Measurements from ENCODE around the gene TTC7B.

TTC7B gene

GRCh38 chr14:90621201-90621600, 195.0 kb downstream of the TTC7B start:
- H3K4me3 ChIP-seq (ENCODE audit: low read depth in 1 of 2, low read length in 2 of 2) = no peak overlapping the region
- no peaks in the 10 kb centered on the region for H3K4me1 ChIP-seq (ENCODE audit: insufficient read depth, low read length)
- no peak for TF ChIP-seq EZH2 (IDR thresholded peaks at IDR 0.05; ENCODE audit: borderline replicate concordance, low read depth, low read length, severe bottlenecking)
- TF ChIP-seq, protein P1, sequence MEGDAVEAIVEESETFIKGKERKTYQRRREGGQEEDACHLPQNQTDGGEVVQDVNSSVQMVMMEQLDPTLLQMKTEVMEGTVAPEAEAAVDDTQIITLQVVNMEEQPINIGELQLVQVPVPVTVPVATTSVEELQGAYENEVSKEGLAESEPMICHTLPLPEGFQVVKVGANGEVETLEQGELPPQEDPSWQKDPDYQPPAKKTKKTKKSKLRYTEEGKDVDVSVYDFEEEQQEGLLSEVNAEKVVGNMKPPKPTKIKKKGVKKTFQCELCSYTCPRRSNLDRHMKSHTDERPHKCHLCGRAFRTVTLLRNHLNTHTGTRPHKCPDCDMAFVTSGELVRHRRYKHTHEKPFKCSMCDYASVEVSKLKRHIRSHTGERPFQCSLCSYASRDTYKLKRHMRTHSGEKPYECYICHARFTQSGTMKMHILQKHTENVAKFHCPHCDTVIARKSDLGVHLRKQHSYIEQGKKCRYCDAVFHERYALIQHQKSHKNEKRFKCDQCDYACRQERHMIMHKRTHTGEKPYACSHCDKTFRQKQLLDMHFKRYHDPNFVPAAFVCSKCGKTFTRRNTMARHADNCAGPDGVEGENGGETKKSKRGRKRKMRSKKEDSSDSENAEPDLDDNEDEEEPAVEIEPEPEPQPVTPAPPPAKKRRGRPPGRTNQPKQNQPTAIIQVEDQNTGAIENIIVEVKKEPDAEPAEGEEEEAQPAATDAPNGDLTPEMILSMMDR (IDR thresholded peaks at IDR 0.05; ENCODE audit: borderline replicate concordance, extremely low read depth, low read length, poor library complexity, severe bottlenecking) = no peak
- H3K79me2 ChIP-seq (ENCODE audit: insufficient read depth, low read length) = no peaks in the 10 kb centered on the region
- no peak overlapping the region for H3K4me2 ChIP-seq (ENCODE audit: insufficient read depth, low read length)
- no peak overlapping the region for H3K9ac ChIP-seq (ENCODE audit: low read depth, low read length)
- H4K20me1 ChIP-seq (ENCODE audit: insufficient read depth, low read length) = no peaks in the 10 kb centered on the region
- no peak overlapping the region for H2AFZ ChIP-seq (ENCODE audit: low read depth, low read length)
- H3K9me3 ChIP-seq (ENCODE audit: insufficient read depth, low read length, severe bottlenecking) = no peaks in the 10 kb centered on the region
- no peaks in the 10 kb centered on the region for H3K36me3 ChIP-seq (ENCODE audit: insufficient read depth, low read length)
- no peak overlapping the region for H3K27ac ChIP-seq (ENCODE audit: low read length)
- ATAC-seq (ENCODE audit: insufficient read depth, low read depth) = no peak
- H3K27me3 ChIP-seq (ENCODE audit: insufficient read depth, low read length, poor library complexity) = no peaks in the 10 kb centered on the region
- DNase-seq = no peak

DNA sequence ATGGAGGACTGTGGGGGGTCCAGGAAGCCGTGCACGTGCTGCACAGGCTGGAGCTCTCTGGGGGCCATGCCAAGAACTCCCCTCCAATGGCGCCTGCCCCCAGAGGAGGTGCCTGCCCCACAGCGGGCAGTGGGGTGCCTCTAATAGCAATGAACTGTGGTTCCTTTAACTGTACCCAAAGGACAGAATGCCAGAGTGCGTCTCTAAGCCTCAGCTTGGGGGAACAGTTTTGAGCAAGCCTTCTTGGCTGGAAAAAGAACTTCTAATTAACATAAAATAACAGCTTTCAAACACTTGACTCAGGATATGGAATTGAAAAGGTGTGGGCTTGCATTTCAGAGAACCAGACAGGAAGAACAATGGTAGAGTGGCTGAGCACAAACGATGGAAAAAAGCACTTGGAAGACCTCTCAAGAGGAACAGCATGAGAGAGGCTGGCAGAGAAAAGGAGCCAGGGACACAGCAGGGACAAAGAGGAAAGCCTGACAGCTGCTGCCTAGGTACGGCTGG, 195.6 kb downstream of the TTC7B start:
- Histone ChIP-seq H3K79me2 (ENCODE audit: insufficient read depth, low read length) (no peaks in the 10 kb centered on the region), H3K27me3 (ENCODE audit: insufficient read depth, low read length, poor library complexity) (no peaks in the 10 kb centered on the region), H3K9ac (ENCODE audit: low read depth, low read length) (no peak overlapping the region), H2AFZ (ENCODE audit: low read depth, low read length) (no peak overlapping the region), H3K36me3 (ENCODE audit: insufficient read depth, low read length) (no peaks in the 10 kb centered on the region), H3K27ac (ENCODE audit: low read length) (no peak overlapping the region), H3K9me3 (ENCODE audit: insufficient read depth, low read length, severe bottlenecking) (no peaks in the 10 kb centered on the region), H3K4me3 (ENCODE audit: low read depth in 1 of 2, low read length in 2 of 2) (no peak overlapping the region), H3K4me1 (ENCODE audit: insufficient read depth, low read length) (no peaks in the 10 kb centered on the region), H4K20me1 (ENCODE audit: insufficient read depth, low read length) (no peaks in the 10 kb centered on the region), H3K4me2 (ENCODE audit: insufficient read depth, low read length) (no peak overlapping the region)
- DNase-seq (no peak), ATAC-seq (ENCODE audit: insufficient read depth, low read depth) (no peak)
- TF ChIP-seq, protein P1 (IDR thresholded peaks at IDR 0.05; ENCODE audit: borderline replicate concordance, extremely low read depth, low read length, poor library complexity, severe bottlenecking) = no peak
- no peak for TF ChIP-seq EZH2 (IDR thresholded peaks at IDR 0.05; ENCODE audit: borderline replicate concordance, low read depth, low read length, severe bottlenecking)

DNA sequence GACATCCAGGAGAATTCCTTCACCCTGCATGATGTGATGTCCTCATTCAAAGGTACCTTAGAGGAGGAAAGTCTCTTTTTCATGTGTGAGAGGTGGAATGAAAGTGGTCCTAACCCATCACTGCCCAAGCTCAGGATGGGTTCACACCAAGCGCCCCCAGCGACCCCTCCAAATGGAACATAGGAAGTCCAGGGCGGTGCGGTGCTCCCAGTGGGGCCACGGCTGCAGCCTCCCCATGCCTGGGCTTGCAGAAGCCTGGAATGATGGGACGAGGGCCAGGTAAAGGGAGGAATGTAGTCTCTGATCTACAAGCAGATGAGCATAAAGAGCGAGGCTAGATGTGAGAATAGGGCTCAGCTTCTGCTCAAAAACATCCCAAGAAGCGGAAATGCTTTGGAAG, 196.3 kb downstream of the TTC7B start:
- Histone ChIP-seq H3K27ac (ENCODE audit: low read length) (no peak overlapping the region), H3K4me3 (ENCODE audit: low read depth in 1 of 2, low read length in 2 of 2) (no peak overlapping the region), H2AFZ (ENCODE audit: low read depth, low read length) (no peak overlapping the region), H4K20me1 (ENCODE audit: insufficient read depth, low read length) (no peaks in the 10 kb centered on the region), H3K27me3 (ENCODE audit: insufficient read depth, low read length, poor library complexity) (no peaks in the 10 kb centered on the region), H3K4me2 (ENCODE audit: insufficient read depth, low read length) (no peak overlapping the region), H3K36me3 (ENCODE audit: insufficient read depth, low read length) (no peaks in the 10 kb centered on the region), H3K9ac (ENCODE audit: low read depth, low read length) (no peak overlapping the region), H3K9me3 (ENCODE audit: insufficient read depth, low read length, severe bottlenecking) (no peaks in the 10 kb centered on the region), H3K79me2 (ENCODE audit: insufficient read depth, low read length) (no peaks in the 10 kb centered on the region), H3K4me1 (ENCODE audit: insufficient read depth, low read length) (no peaks in the 10 kb centered on the region)
- ATAC-seq (ENCODE audit: insufficient read depth, low read depth) (no peak), DNase-seq (no peak)
- TF ChIP-seq, protein P1 (IDR thresholded peaks at IDR 0.05; ENCODE audit: borderline replicate concordance, extremely low read depth, low read length, poor library complexity, severe bottlenecking) = no peak
- no peak for TF ChIP-seq EZH2 (IDR thresholded peaks at IDR 0.05; ENCODE audit: borderline replicate concordance, low read depth, low read length, severe bottlenecking)

DNA sequence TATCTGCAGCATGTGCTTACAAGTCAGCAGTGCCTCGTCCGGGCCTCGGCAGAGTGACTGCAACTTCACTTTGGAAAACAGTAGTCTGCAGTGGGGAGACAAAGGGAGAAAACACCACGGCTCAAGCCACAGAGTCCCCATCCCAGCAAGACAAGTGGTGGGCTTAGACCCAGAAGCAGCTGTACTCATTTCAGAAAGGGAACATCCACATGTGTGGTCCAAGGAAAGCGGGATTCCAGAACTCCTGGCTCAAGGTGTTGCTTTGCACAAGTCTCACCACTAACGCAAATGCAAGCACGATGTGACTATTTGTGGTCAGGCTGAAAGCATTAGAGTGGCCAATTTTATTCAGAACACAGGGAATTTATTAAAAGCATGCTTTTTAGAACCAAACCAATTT, 198.3 kb downstream of the TTC7B start:
- no peak for TF ChIP-seq EZH2 (IDR thresholded peaks at IDR 0.05; ENCODE audit: borderline replicate concordance, low read depth, low read length, severe bottlenecking)
- TF ChIP-seq, protein P1 (IDR thresholded peaks at IDR 0.05; ENCODE audit: borderline replicate concordance, extremely low read depth, low read length, poor library complexity, severe bottlenecking) = no peak
- no peak overlapping the region for H3K9ac ChIP-seq (ENCODE audit: low read depth, low read length)
- no peak overlapping the region for H3K4me2 ChIP-seq (ENCODE audit: insufficient read depth, low read length)
- no peaks in the 10 kb centered on the region for H4K20me1 ChIP-seq (ENCODE audit: insufficient read depth, low read length)
- no peaks in the 10 kb centered on the region for H3K4me1 ChIP-seq (ENCODE audit: insufficient read depth, low read length)
- no peaks in the 10 kb centered on the region for H3K36me3 ChIP-seq (ENCODE audit: insufficient read depth, low read length)
- ATAC-seq (ENCODE audit: insufficient read depth, low read depth) = no peak
- no peaks in the 10 kb centered on the region for H3K9me3 ChIP-seq (ENCODE audit: insufficient read depth, low read length, severe bottlenecking)
- DNase-seq = no peak
- no peak overlapping the region for H2AFZ ChIP-seq (ENCODE audit: low read depth, low read length)
- no peak overlapping the region for H3K4me3 ChIP-seq (ENCODE audit: low read depth in 1 of 2, low read length in 2 of 2)
- no peaks in the 10 kb centered on the region for H3K27me3 ChIP-seq (ENCODE audit: insufficient read depth, low read length, poor library complexity)
- no peak overlapping the region for H3K27ac ChIP-seq (ENCODE audit: low read length)
- no peaks in the 10 kb centered on the region for H3K79me2 ChIP-seq (ENCODE audit: insufficient read depth, low read length)
